Upper lobe of left lung (tissue), 6 donors: ENCODE data around the gene LIPG. TPM values are rescaled to one million over a fixed set of nuclear protein-coding genes. Genes with fewer than 3 reads are reported as not detected.
"Not testable (repeated sequence)": the region's sequence is repeated elsewhere in the genome, so short reads cannot be mapped to it uniquely, and the experiment has no call there.

Experiments
- ATAC-seq, 2 donors: fragments of 200-7000 bp; cut with Tn5 transposase; one replicate each; pipeline ENCODE4 v1.9.1; 2022; ENCODE audit warnings: mild to moderate bottlenecking in 2 of 2, moderate library complexity in 2 of 2; ENCODE audit not compliant: low FRiP score in 2 of 2
- DNase-seq, 2 donors: peaks; one replicate each; pipeline ENCODE4 v3.0.0-alpha.2; 2019 to 2020
- H3K27ac ChIP-seq, 4 donors: fragments of 200-600 bp; sonication (generic); one replicate each; pipeline ENCODE4 v1.5.1; 2016 to 2019
- H3K27me3 ChIP-seq, 4 donors: fragments of 200-600 bp; sonication (generic); one replicate each; pipeline ENCODE4 v1.5.1; 2017 to 2019
- H3K36me3 ChIP-seq, 4 donors: fragments of 200-600 bp; sonication (generic); one replicate each; pipeline ENCODE4 v1.5.1; 2016 to 2019
- H3K4me1 ChIP-seq, 4 donors: fragments of 200-600 bp; sonication (generic); one replicate each; pipeline ENCODE4 v1.5.1; 2018 to 2019
- H3K4me3 ChIP-seq, 4 donors: fragments of 200-600 bp; sonication (generic); one replicate each; pipeline ENCODE4 v1.5.1; 2017 to 2019; ENCODE audit warnings: mild to moderate bottlenecking in 2 of 4, moderate library complexity in 1 of 4
- H3K9me3 ChIP-seq, 4 donors: fragments of 200-600 bp; sonication (generic); one replicate each; pipeline ENCODE4 v1.5.1; 2018 to 2019
- CTCF ChIP-seq, 6 experiments: fragments of 450-650 bp in 4 of 6; fragments of 200-600 bp in 2 of 6; sonication (generic) in 2 of 6; IDR thresholded peaks; one replicate each; pipeline ENCODE4 v1.5.1; 2016 to 2019; ENCODE audit warnings: antibody characterized with exemption in 6 of 6
- EP300 ChIP-seq, 4 donors: sonication (generic); formaldehyde crosslinking; IDR thresholded peaks; one replicate each; pipeline ENCODE4 v1.5.1; 2017; ENCODE audit warnings: antibody characterized with exemption in 4 of 4, control low read depth in 2 of 4
- POLR2A ChIP-seq, 4 donors: fragments of 450-650 bp; IDR thresholded peaks; one replicate each; pipeline ENCODE4 v1.5.1; 2016 to 2017; ENCODE audit warnings: antibody characterized with exemption in 4 of 4, mild to moderate bottlenecking in 2 of 4
- POLR2AphosphoS5 ChIP-seq, 2 donors: sonication (generic); formaldehyde crosslinking; IDR thresholded peaks; one replicate each; pipeline ENCODE4 v1.5.1; 2017; ENCODE audit warnings: antibody characterized with exemption in 2 of 2
- WGBS, 2 donors: methylation state at CpG; one replicate each; pipeline ENCODE4 v1.1.5; 2017 to 2018; 5-methylcytosine and 5-hydroxymethylcytosine counted together
- total RNA-seq, 6 donors: library from RNA; depleted of rRNA in 4 of 6; stranded (reverse); fragments of >200 nt in 4 of 6; gene quantifications; one replicate each; pipeline versions ENCODE4 v1.1.0 to v1.2.1, GENCODE V29; 2016 to 2021
- donor health status: DM: no; HTN: no; CAD: no; lungs with moderate emphysema.
- donor health status: DM: no; HTN: yes; CAD: no; lungs with severe emphysema.

LIPG gene
- total RNA-seq, 6 donors from 2014 or later: 1.9 to 12.2 (median 4.5) TPM

DNA sequence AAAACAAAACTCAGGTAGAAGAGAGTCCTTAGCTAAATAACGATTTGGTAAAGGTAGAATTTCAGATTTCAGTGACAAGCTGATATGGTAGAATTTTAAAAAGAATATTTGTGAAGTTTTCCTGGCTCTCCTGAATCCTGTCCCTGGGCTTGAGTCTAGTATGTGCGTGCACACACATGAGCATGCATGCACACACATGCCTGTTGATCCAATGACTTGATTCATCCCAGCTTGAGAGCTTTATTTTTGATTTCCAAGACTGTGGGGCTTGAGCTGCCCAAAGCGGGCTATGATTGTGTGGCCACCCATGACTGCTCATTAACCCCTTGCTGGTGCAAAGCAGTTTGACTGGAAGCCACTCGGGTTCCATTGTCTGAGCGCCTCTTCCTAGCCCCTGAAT, 9.0 kb downstream of the LIPG start:
- DNase-seq: no peak
- 89 to 97% methylated on average over 4 to 5 of the region's 5 CpGs for WGBS, 2 donors
- no peak for TF ChIP-seq POLR2A (IDR thresholded peaks at IDR 0.05)
- Histone ChIP-seq H3K36me3 (no peaks in the 10 kb centered on the region), H3K27ac (no peak overlapping the region), H3K27me3 (no peaks in the 10 kb centered on the region), H3K9me3 (no peaks in the 10 kb centered on the region), H3K4me1 (peaks cover 0 to under 1% (median 0%) of the 10 kb centered on the region in 4 donors), H3K4me3 (no peak overlapping the region)
- ATAC-seq: no peak

- DNase-seq: no peak
- H3K27ac ChIP-seq: no peak overlapping the region
- WGBS, 2 donors: 92 to 94% methylated on average over 10 to 11 of the region's 11 CpGs
Observed at GRCh38 chr18:49572611-49573345, 10.9 kb downstream of the LIPG start.

DNA sequence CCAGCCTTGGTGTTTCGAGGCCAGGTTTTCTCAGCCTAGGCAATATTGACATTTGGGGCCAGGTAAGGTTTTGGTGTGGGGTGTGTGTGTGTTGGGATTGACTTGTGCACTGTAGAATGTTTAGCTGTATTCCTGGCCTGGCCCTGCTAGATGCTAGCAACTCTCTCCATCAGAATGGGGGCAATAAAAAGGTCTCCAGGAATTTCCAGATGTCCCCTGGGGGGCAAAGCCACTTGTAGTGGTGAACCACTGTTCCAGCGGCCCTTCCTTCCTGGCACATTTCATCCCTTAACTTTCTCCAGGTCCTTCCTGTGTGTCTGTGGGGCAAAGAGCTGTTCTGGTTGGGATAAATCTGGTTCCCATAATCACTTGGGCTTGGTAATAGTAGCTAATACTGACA, 12.0 kb downstream of the LIPG start:
- no peak for TF ChIP-seq POLR2A (IDR thresholded peaks at IDR 0.05)
- TF ChIP-seq EP300 (IDR thresholded peaks at IDR 0.05): no peak
- no peak for TF ChIP-seq POLR2AphosphoS5 (IDR thresholded peaks at IDR 0.05)
- TF ChIP-seq CTCF (IDR thresholded peaks at IDR 0.05): no peak
- no peaks in the 10 kb centered on the region for H3K4me1 ChIP-seq
- H3K27me3 ChIP-seq: no peaks in the 10 kb centered on the region
- no peak for DNase-seq
- H3K36me3 ChIP-seq: no peaks in the 10 kb centered on the region
- ATAC-seq: no peak
- WGBS, 2 donors: 95 to 96% methylated on average over 2 of the region's 2 CpGs
- no peak overlapping the region for H3K27ac ChIP-seq
- no peak overlapping the region for H3K4me3 ChIP-seq
- no peaks in the 10 kb centered on the region for H3K9me3 ChIP-seq

More at GRCh38 chr18:49572611-49573345, 10.9 kb downstream of the LIPG start:
- H3K36me3 ChIP-seq: no peaks in the 10 kb centered on the region
- no peaks in the 10 kb centered on the region for H3K4me1 ChIP-seq
- H3K9me3 ChIP-seq: no peaks in the 10 kb centered on the region
- H3K27me3 ChIP-seq: no peaks in the 10 kb centered on the region
- no peak for ATAC-seq
- no peak for TF ChIP-seq POLR2AphosphoS5 (IDR thresholded peaks at IDR 0.05)
- no peak for TF ChIP-seq EP300 (IDR thresholded peaks at IDR 0.05)
- TF ChIP-seq POLR2A (IDR thresholded peaks at IDR 0.05): no peak
- no peak for TF ChIP-seq CTCF (IDR thresholded peaks at IDR 0.05)
- H3K4me3 ChIP-seq: no peak overlapping the region

- not testable (repeated sequence) for DNase-seq, H3K27me3 ChIP-seq, H3K9me3 ChIP-seq, ATAC-seq, H3K27ac ChIP-seq, H3K4me3 ChIP-seq, H3K36me3 ChIP-seq, H3K4me1 ChIP-seq
- WGBS, 2 donors: 89 to 100% methylated on average over 2 of the region's 2 CpGs
Observed at GRCh38 chr18:49579041-49579440, 17.2 kb downstream of the LIPG start.

DNA sequence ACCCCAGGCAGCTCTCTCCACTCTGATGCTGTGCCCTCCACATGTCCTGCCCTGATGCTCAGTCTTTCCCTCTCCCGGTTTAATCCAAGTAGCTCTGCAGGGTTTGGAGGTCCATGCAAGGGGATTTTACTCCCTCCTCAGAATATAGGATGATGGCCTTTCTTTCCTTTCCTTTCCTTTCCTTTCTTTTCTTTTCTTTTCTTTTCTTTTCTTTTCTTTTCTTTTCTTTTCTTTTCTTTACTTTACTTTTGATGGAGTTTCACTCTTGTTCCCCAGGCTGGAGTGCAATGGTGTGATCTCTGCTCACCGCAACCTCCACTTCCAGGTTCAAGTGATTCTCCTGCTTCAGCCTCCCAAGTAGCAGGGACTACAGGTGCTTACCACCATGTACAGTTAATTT, 17.7 kb downstream of the LIPG start:
- H3K4me1 ChIP-seq, H3K4me3 ChIP-seq, ATAC-seq, H3K9me3 ChIP-seq, H3K27me3 ChIP-seq, H3K36me3 ChIP-seq, H3K27ac ChIP-seq, DNase-seq: not testable (repeated sequence)
- 91 to 93% methylated on average over 2 of the region's 2 CpGs for WGBS, 2 donors

GRCh38 chr18:49580279-49580678, 18.4 kb downstream of the LIPG start:
- 90 to 94% methylated on average over 1 of the region's 1 CpG for WGBS, 2 donors
- DNase-seq: no peak
- H3K27me3 ChIP-seq: no peaks in the 10 kb centered on the region
- no peaks in the 10 kb centered on the region for H3K9me3 ChIP-seq
- TF ChIP-seq POLR2A (IDR thresholded peaks at IDR 0.05) (no peak), POLR2AphosphoS5 (IDR thresholded peaks at IDR 0.05) (no peak), EP300 (IDR thresholded peaks at IDR 0.05) (no peak), CTCF (IDR thresholded peaks at IDR 0.05) (no peak)
- H3K36me3 ChIP-seq: no peaks in the 10 kb centered on the region
- no peak overlapping the region for H3K4me3 ChIP-seq
- no peak overlapping the region for H3K27ac ChIP-seq
- no peak for ATAC-seq
- no peaks in the 10 kb centered on the region for H3K4me1 ChIP-seq
